Psoas muscle (tissue), 8 donors: Measurements from ENCODE around the gene FRAS1. TPM values are rescaled to one million over a fixed set of nuclear protein-coding genes. Genes with fewer than 3 reads are reported as not detected.
A peak's percentile ranks its signal among the peaks of the same experiment; 100 is the strongest.

ENCODE experiments used
- ATAC-seq, 4 donors: fragments of 200-7000 bp; cut with Tn5 transposase; one replicate each; pipeline ENCODE4 v1.9.1; 2020; ENCODE audit warnings: moderate library complexity in 3 of 4, mild to moderate bottlenecking in 2 of 4
- DNase-seq, 2 donors: peaks; one replicate each; pipeline ENCODE4 v3.0.0-alpha.2; 2020
- H3K27ac ChIP-seq: fragments of 200-600 bp; one replicate; pipeline ENCODE4 v1.8.0; 2022
- H3K27me3 ChIP-seq, 3 donors: fragments of 200-600 bp in 1 of 3; one replicate each; pipeline versions ENCODE4 v1.6.1 to v1.8.0; 2013 to 2022; ENCODE audit warnings: low read length in 2 of 3, mild to moderate bottlenecking in 2 of 3, moderate library complexity in 1 of 3; ENCODE audit not compliant: insufficient read depth in 3 of 3
- H3K36me3 ChIP-seq, 2 donors: fragments of 200-600 bp in 1 of 2; one replicate each; pipeline versions ENCODE4 v1.6.1 to v1.8.0; 2013 to 2022; ENCODE audit warnings: low read depth in 1 of 2, mild to moderate bottlenecking in 1 of 2, moderate library complexity in 1 of 2; ENCODE audit not compliant: insufficient read depth in 1 of 2
- H3K4me1 ChIP-seq: fragments of 200-600 bp; one replicate; pipeline ENCODE4 v1.8.0; 2022
- H3K4me3 ChIP-seq: fragments of 200-600 bp; one replicate; pipeline ENCODE4 v1.8.0; 2022; ENCODE audit warnings: mild to moderate bottlenecking
- H3K9me3 ChIP-seq: fragments of 200-600 bp; one replicate; pipeline ENCODE4 v1.8.0; 2022
- CTCF ChIP-seq: fragments of 200-600 bp; IDR thresholded peaks from one replicate; pipeline ENCODE4 v1.8.0; 2022; ENCODE audit warnings: antibody characterized with exemption
- WGBS, 3 donors: extraction: QIAGEN DNeasy Blood & Tissue Kit; methylation state at CpG; one replicate each; pipeline versions ENCODE4 v1.1.6 to v1.1.7; 2013; 5-methylcytosine and 5-hydroxymethylcytosine counted together
- intact Hi-C, 2 donors: fragments of 100-400 bp; cut with DNase I; formaldehyde crosslinking; loops; one replicate each; pipeline versions ENCODE4 v1.11.0 to v1.14.2; 2022
- polyA plus RNA-seq, 3 donors: library from polyadenylated mRNA; stranded (reverse); fragments of 200-250 nt; gene quantifications; one replicate each; pipeline ENCODE4 v1.2.3, GENCODE V29; 2013
- total RNA-seq, 4 donors: library from RNA; stranded (reverse); fragmentation: NEBNext Ultra II Directional in 2 of 4; extraction: Animal tissue kit (Norgen Biotek cat#: 25700) in 2 of 4; gene quantifications; one replicate each; pipeline versions ENCODE4 v1.2.1 to v1.2.4, GENCODE V29; 2021 to 2023
- donor health status: healthy with polysubstance abuse.
- donor health status: DM: no; HTN: no; CAD: no; lungs with moderate emphysema.
- donor health status: Bipolar disorder and iron deficiency.
- donor health status: healthy.
- donor health status: DM: yes; HTN: yes; CAD: no.
- donor health status: DM: no; HTN: no; CAD: no.
- donor health status: DM: no; HTN: no; CAD: no.
- donor health status: DM: yes; HTN: yes; CAD: no.

The FRAS1 gene
- total and polyA plus RNA-seq, 7 donors, result 0.08 to 3.0 (median 0.42) TPM

- DNase-seq (no peak), ATAC-seq (peak in 1 of 4 donors; percentile 25)
- WGBS, 3 donors, result 88 to 94% (median 91%) methylated on average over 1 of the region's 1 CpG
- no peaks in the 10 kb centered on the region for H3K4me1 ChIP-seq
- no peaks in the 10 kb centered on the region for H3K27me3 ChIP-seq
- TF ChIP-seq CTCF, result no peak
- no peak overlapping the region for H3K27ac ChIP-seq
- intact Hi-C loops, result no loop called here
- H3K4me3 ChIP-seq, result no peak overlapping the region
- H3K9me3 ChIP-seq, result no peaks in the 10 kb centered on the region
- H3K36me3 ChIP-seq, result peaks cover 0 to 9% of the 10 kb centered on the region in 2 donors
These were observed 424.1 kb downstream of the FRAS1 start for GRCh38 chr4:78481180-78481579.

DNA sequence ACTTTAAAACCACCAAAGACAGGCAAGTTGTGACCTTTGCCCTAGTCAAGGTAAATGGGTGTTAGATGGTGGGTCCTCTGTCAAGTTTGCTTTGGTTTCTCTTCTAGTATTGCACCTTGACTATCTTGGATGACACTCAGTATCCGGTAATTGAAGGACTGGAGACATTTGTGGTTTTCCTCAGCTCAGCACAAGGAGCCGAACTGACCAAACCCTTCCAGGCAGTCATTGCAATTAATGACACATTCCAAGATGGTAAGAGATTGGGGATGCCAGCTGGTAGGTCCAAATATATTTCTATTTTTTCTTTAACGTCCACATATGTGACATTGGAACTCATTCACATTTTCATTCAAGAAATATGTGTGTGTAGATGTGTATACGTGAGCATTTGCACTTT is 425.2 kb downstream of the FRAS1 start:
- intact Hi-C loops, result no loop called here
- no peak for TF ChIP-seq CTCF
- Histone ChIP-seq H3K27ac (no peak overlapping the region), H3K36me3 (peaks cover 0 to 9% of the 10 kb centered on the region in 2 donors), H3K4me3 (no peak overlapping the region), H3K9me3 (no peaks in the 10 kb centered on the region), H3K27me3 (no peaks in the 10 kb centered on the region), H3K4me1 (no peaks in the 10 kb centered on the region)
- WGBS, 3 donors, result 80 to 91% (median 87%) methylated on average over 4 of the region's 4 CpGs
- ATAC-seq (no peak), DNase-seq (no peak)

DNA sequence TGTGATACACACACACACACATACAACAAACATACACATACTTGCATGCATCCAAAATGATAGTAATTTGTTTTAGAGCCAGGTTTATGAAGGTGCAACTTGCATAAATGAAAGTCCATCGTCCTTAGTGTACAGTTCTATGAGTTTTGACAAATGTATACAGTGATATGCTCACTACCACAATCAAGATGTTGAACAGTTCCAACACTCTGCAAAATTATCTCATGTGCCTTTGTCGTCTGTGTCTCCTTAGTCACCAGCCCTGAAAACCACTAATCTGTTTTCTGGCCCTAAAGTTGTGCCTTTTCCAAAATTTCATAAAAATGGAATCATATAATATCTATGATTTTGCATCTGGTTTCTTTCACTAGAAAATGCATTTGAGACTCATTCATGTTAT is 426.7 kb downstream of the FRAS1 start:
- Histone ChIP-seq H3K36me3 (no peaks in the 10 kb centered on the region), H3K4me1 (no peaks in the 10 kb centered on the region), H3K9me3 (no peaks in the 10 kb centered on the region), H3K4me3 (no peak overlapping the region), H3K27me3 (no peaks in the 10 kb centered on the region), H3K27ac (no peak overlapping the region)
- ATAC-seq (no peak), DNase-seq (no peak)
- intact Hi-C loops, result no loop called here
- no peak for TF ChIP-seq CTCF
- WGBS, 3 donors, result 84 to 93% (median 90%) methylated on average over 2 of the region's 2 CpGs

GRCh38 chr4:78484574-78484973 is 427.5 kb downstream of the FRAS1 start:
- TF ChIP-seq CTCF, result no peak
- Histone ChIP-seq H3K4me1 (no peaks in the 10 kb centered on the region), H3K36me3 (no peaks in the 10 kb centered on the region), H3K9me3 (no peaks in the 10 kb centered on the region), H3K27me3 (no peaks in the 10 kb centered on the region), H3K27ac (no peak overlapping the region), H3K4me3 (no peak overlapping the region)
- intact Hi-C loops, result no loop called here
- ATAC-seq (no peak), DNase-seq (no peak)
- WGBS, 3 donors, result 70 to 76% (median 75%) methylated on average over 2 of the region's 2 CpGs

DNA sequence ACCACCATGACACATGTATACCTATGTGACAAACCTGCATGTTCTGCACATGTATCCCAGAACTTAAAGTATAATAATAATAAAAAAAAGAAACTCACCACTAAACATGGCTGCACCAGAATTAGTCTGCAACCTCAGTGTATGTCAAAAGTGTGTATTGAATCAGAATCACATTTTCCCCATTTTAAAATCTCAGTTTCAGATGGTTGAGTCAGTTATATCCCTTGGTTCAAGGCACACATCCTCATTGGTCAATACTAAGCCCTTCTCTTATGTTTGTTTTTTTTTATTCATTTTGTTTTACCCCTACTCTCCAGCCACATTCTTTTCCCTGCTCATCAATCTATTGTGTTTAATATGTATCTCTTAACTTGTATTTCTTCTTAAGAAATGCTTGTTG is 436.6 kb downstream of the FRAS1 start:
- no peak for TF ChIP-seq CTCF
- intact Hi-C loops, result no loop called here
- no peak for ATAC-seq

More for the DNA sequence above, 436.6 kb downstream of the FRAS1 start:
- H3K27ac ChIP-seq, result no peak overlapping the region
- no peaks in the 10 kb centered on the region for H3K36me3 ChIP-seq
- no peak overlapping the region for H3K4me3 ChIP-seq
- H3K9me3 ChIP-seq, result no peaks in the 10 kb centered on the region
- no peaks in the 10 kb centered on the region for H3K4me1 ChIP-seq
- no peak for DNase-seq
- no peaks in the 10 kb centered on the region for H3K27me3 ChIP-seq
